GM12874 (cell line): ENCODE measurements around the gene BICRAL.
A peak's percentile ranks its signal among the peaks of the same experiment; 100 is the strongest.

Experiments used
- TF ChIP-seq, protein P1 (sequence below): IDR thresholded peaks from 2 replicates; pipeline ENCODE4 v1.5.1; 2011; ENCODE audit warnings: low read depth, mild to moderate bottlenecking, control low read depth, low read length, moderate library complexity; ENCODE audit not compliant: insufficient read depth

The BICRAL gene

DNA sequence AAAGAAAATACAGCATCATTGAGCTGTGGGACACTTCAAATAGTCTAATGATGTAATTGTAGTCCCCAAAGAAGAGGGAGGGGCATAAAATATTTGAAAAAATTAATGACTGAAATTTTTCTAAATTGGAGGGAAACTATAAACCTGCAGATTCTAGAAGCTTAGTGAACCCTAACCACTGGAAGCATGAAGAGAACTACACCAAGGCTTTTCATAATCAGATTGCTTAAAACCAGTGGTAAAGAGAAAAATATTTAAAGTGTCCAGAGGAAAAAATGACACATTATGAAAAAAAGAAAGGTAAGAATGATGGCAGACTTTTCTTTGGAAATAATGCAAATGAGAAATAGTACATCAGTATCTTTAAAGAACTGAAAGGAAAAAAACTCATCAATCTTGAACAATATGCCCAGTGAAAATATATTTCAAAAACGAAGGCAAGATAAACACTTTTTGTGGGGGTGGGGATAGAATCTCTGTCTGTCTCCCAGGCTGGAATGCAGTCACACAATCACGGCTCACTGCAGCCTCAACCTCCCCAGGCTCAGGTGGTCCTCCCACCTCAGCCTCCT, 31.3 kb downstream of the BICRAL start:
- TF ChIP-seq, protein P1, sequence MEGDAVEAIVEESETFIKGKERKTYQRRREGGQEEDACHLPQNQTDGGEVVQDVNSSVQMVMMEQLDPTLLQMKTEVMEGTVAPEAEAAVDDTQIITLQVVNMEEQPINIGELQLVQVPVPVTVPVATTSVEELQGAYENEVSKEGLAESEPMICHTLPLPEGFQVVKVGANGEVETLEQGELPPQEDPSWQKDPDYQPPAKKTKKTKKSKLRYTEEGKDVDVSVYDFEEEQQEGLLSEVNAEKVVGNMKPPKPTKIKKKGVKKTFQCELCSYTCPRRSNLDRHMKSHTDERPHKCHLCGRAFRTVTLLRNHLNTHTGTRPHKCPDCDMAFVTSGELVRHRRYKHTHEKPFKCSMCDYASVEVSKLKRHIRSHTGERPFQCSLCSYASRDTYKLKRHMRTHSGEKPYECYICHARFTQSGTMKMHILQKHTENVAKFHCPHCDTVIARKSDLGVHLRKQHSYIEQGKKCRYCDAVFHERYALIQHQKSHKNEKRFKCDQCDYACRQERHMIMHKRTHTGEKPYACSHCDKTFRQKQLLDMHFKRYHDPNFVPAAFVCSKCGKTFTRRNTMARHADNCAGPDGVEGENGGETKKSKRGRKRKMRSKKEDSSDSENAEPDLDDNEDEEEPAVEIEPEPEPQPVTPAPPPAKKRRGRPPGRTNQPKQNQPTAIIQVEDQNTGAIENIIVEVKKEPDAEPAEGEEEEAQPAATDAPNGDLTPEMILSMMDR, result no peak

DNA sequence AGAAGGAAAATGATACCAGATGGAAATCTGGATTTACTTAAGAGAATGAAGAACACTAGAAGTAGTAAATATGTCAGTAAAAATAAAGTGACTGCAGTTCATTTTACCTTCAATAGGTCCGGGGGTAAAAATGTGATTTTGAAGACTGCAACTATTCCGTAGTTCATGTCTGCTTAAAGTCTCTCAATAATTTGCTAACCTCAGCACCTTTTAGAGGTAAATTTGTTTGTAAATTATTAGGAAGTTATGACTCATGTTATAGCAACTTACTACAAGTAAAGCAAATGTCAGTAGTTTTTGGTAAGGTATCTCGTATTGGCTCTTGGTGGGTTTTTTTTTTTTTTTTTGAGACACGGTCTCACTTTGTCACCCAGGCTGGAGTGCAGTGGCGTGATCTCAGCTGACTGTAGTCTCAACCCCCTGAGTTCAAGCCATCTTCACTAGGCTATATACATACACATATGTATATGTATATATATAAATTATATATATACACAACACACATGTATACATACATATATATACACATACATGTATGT, 32.1 kb downstream of the BICRAL start:
- TF ChIP-seq, protein P1, result no peak

DNA sequence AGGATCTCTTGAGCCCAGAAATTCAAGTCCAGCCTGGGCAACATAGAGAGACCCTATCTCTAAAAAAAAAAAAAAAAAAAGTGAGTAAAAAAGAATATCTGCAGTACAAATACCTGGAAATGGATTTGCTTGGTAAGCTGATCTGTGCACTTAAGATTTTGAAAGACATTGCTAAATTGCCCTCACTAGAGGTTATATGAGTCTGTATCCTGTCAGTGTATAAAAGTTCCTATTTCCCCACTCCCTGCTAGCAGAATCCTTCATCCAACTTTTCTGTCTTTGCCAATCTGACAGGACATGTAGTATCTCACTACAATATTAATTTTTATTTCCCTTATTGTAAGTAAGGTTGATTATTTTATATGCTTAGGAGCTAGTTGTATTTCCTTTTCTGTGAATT, 36.1 kb downstream of the BICRAL start:
- TF ChIP-seq, protein P1, result no peak

DNA sequence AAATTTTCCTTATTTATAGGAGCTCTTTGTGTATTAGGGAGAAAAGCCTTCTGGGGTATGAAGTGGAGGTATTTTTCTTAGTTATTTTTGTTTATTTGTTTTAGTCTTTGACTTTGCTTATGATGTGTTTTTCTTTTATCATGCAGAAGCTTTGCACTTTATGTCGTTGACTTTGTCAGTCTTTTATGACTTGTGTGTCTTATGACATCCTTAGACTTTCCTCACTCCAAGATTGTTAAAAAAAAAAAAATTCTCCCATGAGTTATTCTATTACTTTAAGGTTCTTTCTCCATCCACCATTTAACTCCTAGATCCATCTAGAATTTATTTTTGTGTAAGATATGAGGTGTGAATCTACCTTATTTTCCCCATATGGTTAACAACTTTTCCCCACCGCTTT, 36.6 kb downstream of the BICRAL start:
- TF ChIP-seq, protein P1, result no peak

DNA sequence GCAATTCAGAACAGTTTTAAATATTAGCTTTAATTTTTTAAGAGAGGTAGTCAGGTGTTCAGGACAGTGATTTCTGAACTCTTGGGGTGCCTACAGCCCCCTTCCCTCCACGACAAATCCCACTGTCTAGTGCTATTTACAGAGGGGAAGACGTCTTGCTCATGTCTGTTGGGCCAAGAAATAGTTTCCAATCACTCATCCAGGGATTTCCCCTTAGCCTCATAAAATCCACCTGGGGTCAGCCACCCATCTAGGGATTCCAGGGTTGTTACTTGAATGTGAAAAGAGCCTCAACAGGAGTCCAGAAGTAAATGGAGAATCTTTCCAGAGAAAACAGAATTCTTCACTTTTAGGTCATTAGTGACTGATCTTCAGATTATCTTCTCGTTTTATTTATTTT, 37.0 kb downstream of the BICRAL start:
- TF ChIP-seq, protein P1, result no peak

DNA sequence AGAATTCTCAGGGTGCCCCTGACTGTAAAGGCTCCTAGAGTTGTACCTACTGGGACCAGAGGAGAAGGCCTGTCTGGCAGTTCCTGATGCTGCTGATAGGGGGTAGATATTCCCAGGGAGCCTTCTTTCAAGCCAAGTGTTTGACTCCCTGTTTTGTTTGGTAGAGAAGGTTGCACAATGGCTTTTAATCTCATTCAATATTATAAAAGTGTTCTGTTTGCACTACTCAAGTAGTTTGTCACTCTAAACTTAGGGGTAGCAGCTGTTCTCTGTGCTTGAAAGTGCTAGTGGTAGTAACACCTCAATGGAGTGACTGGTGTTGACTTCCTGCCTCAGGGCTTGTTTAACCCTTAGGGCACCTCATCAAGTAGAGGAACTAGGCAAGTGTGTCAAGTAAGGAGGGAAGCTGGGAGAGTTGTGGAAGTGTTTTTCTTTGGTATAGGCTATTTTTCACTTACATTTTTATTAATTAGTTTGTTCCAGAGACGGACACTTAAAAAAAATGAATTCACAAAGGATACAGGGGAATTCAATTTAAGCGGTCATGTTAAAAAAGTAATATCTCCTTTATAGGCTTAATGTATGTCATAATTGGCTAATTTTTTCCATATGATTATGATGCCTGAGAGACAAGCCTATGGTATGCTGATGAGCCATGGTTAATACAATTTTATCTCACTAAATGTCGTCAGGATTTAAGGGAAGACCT, 38.1 kb downstream of the BICRAL start:
- TF ChIP-seq, protein P1, result peak; percentile 4; the same call in 1 of the 2 replicates

DNA sequence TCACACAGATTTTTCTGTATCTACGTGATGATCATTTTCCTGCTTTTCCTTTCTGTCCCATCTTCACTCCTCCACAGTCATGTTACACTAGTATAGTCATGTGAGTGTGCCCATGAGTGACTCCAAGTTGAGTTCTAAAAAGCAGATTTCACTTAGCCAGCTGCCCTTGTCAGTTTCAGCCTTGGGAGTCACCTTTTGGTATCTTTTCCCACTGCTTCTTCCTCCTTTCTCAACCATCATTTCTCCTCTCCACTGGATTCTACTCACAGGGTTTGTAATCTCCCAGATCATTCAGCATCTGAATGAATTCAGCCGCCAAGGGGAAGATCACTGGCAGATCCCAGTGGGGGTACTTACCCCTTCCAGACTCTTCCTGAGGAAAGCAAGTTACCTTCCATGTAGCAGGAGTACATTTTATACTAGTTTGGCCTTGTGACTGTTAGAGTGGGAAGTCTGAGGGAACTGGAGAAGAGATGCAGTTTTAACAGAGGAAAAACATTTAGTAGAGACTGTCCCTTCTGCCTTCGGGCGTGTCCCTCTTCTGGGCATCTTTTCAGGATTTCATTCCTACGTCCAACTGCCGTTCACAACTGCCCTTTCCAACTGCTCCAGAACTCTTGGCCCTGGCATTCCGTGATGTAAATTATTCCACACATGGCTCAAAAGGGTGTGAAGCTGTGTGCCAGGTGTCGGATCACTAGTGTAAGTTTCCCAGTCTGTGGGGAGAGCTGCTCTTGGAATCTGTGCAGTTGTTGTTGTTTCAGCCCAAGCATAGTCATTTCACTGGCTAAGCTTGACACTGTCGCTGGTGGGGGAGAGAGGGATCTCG, 38.9 kb downstream of the BICRAL start:
- TF ChIP-seq, protein P1, result no peak
